ENCODE results near the gene PLCB1. TPM values are rescaled to one million over a fixed set of nuclear protein-coding genes. Genes with fewer than 3 reads are reported as not detected.

Gene PLCB1
- total RNA-seq, 3 donors from 2014 or later, result 12.2 to 106 (median 30.5) TPM

DNA sequence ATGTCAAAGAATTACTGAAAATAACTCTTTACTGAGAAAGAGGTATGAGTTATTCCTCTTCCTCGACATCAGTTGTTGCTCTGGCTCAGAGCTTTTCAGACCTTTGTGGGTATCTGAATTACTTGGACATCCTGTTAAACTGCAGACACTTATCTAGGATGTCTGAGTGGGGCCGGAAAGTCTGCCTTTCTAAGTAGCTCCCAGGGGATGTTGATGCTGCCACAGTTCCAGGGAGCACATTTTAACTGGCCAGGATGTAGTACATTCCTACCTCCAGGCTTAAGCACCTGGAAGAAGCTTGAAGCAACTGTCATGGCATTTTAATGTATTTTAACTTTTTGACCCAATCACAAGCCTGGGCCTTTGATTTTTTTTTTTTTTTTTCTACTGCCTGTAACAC lies 671.0 kb downstream of the PLCB1 start:
- no peak overlapping the region for H3K4me3 ChIP-seq
- H3K27ac ChIP-seq, result no peak overlapping the region
- TF ChIP-seq POLR2AphosphoS5 (IDR thresholded peaks at IDR 0.05) (no peak), POLR2A (IDR thresholded peaks at IDR 0.05) (no peak)
- TF ChIP-seq, protein P1, sequence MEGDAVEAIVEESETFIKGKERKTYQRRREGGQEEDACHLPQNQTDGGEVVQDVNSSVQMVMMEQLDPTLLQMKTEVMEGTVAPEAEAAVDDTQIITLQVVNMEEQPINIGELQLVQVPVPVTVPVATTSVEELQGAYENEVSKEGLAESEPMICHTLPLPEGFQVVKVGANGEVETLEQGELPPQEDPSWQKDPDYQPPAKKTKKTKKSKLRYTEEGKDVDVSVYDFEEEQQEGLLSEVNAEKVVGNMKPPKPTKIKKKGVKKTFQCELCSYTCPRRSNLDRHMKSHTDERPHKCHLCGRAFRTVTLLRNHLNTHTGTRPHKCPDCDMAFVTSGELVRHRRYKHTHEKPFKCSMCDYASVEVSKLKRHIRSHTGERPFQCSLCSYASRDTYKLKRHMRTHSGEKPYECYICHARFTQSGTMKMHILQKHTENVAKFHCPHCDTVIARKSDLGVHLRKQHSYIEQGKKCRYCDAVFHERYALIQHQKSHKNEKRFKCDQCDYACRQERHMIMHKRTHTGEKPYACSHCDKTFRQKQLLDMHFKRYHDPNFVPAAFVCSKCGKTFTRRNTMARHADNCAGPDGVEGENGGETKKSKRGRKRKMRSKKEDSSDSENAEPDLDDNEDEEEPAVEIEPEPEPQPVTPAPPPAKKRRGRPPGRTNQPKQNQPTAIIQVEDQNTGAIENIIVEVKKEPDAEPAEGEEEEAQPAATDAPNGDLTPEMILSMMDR (IDR thresholded peaks at IDR 0.05), result no peak
- H3K36me3 ChIP-seq, result no peaks in the 10 kb centered on the region
- intact Hi-C loops (cut with DNase I; ENCODE audit: low total_unique reads), result no loop called here
- no peaks in the 10 kb centered on the region for H3K9me3 ChIP-seq
- H3K27me3 ChIP-seq, result no peaks in the 10 kb centered on the region
- no peak for DNase-seq (ENCODE audit: low spot score in 2 of 2)
- H3K4me1 ChIP-seq, result no peaks in the 10 kb centered on the region

DNA sequence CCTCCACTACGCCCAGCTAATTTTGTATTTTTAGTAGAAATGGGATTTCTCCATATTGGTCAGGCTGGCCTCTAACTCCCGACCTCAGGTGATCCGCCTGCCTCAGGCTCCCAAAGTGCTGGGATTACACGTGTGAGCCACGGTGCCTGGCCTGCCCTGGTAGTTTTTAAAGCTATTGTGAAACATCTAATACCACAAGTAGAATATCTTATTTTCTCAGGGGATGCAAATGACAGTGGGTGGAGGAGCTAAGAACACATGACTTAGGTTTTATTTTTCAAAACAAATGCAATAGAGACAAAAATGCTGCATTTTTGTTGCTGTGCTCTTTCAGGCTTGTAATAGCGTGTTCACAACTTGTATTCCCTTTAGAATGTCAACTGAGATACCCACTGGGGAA lies 671.9 kb downstream of the PLCB1 start:
- H3K36me3 ChIP-seq, result no peaks in the 10 kb centered on the region
- H3K4me3 ChIP-seq, result no peak overlapping the region
- H3K4me1 ChIP-seq, result no peaks in the 10 kb centered on the region
- intact Hi-C loops (cut with DNase I; ENCODE audit: low total_unique reads), result no loop called here
- no peaks in the 10 kb centered on the region for H3K27me3 ChIP-seq
- no peaks in the 10 kb centered on the region for H3K9me3 ChIP-seq
- H3K27ac ChIP-seq, result no peak overlapping the region
- no peak for DNase-seq (ENCODE audit: low spot score in 2 of 2)
- no peak for TF ChIP-seq POLR2A (IDR thresholded peaks at IDR 0.05)

DNA sequence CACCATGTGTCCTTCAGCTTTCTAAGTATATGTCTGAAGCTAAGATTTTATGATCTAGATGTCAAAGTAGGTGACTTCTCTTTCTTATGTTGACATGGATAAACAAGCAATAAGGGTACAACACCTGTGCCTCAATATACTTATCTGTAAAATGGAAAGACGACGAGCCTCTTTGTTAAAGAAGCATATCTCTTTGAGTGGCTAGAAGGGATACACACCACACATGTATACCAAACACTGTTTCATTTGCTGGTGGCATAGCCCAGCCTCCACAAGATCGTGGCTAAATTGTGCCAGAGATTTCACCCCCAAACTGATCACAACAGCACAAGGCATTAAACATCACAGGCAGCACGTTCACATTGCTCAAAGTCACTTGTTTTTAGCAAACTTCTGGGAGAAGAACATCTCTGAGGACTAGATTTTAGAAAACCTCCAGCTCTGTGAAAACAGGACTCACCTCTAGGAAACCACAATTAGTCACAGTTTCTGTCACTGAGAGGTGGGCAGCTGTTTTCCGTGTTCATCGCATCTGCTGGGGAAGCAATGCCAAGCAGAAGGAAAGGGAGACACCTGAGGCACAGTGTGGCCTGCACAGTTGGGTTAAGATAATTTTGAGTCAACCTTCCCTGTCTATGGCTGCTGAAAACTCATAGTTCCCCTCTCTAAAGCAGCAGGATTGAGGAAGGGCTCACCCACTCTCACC lies 673.8 kb downstream of the PLCB1 start:
- Histone ChIP-seq H3K9me3 (no peaks in the 10 kb centered on the region), H3K27me3 (no peaks in the 10 kb centered on the region), H3K36me3 (no peaks in the 10 kb centered on the region), H3K4me3 (no peak overlapping the region), H3K4me1 (no peaks in the 10 kb centered on the region), H3K27ac (no peak overlapping the region)
- intact Hi-C loops (cut with DNase I; ENCODE audit: low total_unique reads), result no loop called here
- TF ChIP-seq, protein P1 (IDR thresholded peaks at IDR 0.05), result no peak
- TF ChIP-seq POLR2AphosphoS5 (IDR thresholded peaks at IDR 0.05), result no peak
- TF ChIP-seq POLR2A (IDR thresholded peaks at IDR 0.05), result no peak
- DNase-seq (ENCODE audit: low spot score in 2 of 2), result no peak

DNA sequence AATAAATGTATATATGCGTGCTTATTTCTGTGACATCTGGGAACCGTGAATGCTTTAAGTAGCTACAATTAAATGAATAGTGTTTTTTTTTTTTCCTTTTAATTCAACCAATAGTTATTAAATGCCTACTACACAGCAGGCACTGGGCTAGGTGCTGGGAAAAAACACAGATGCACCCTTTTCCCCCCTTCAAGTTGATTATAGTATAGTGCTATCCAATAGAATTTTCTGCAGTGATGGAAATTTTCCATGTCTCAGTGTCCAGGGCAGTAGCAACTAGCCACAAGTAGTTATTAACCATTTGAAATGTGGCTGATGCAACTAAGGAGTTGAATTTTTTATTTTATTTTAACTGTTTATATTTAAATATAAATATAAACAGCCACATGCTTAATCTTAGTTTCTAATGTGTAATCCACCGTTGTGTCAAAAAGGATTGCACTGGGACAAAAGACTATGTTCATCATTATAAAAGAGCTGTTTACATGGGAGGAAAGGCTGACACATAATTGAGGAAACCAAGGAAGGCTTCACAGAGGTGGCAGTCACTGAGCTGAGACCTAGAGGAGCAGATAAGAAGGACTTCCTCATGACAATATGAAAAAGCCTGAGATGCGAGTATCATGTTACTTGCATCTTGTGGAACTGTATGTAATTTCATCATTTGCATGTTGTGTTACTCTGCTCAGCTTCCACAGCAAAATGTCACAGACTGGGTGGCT lies 675.6 kb downstream of the PLCB1 start:
- H3K4me1 ChIP-seq, result no peaks in the 10 kb centered on the region
- H3K9me3 ChIP-seq, result no peaks in the 10 kb centered on the region
- no peak overlapping the region for H3K27ac ChIP-seq
- no peak overlapping the region for H3K4me3 ChIP-seq
- no peaks in the 10 kb centered on the region for H3K36me3 ChIP-seq
- intact Hi-C loops (cut with DNase I; ENCODE audit: low total_unique reads), result no loop called here
- no peaks in the 10 kb centered on the region for H3K27me3 ChIP-seq
- DNase-seq (ENCODE audit: low spot score in 2 of 2), result no peak
- TF ChIP-seq, protein P1 (IDR thresholded peaks at IDR 0.05), result no peak
- TF ChIP-seq POLR2A (IDR thresholded peaks at IDR 0.05) (no peak), POLR2AphosphoS5 (IDR thresholded peaks at IDR 0.05) (no peak)

DNA sequence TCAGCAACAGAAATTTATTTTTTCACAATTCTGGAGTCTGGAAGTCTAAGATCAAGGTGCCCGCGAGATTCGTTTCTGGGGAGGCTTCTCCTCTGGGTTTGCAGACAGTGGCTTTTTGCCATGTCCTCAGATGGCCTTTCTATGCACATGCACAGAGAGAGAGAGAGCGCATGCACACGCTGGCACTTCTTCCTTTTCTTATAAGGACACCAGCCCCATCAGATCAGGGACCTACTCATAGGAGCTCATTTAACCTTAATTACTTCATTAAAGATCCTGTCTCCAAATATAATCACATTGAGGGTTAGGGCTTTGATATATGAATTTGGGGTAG lies 676.1 kb downstream of the PLCB1 start:
- Histone ChIP-seq H3K4me1 (no peaks in the 10 kb centered on the region), H3K9me3 (no peaks in the 10 kb centered on the region), H3K27ac (no peak overlapping the region), H3K27me3 (no peaks in the 10 kb centered on the region), H3K36me3 (no peaks in the 10 kb centered on the region), H3K4me3 (no peak overlapping the region)
- DNase-seq (ENCODE audit: low spot score in 2 of 2), result no peak
- TF ChIP-seq POLR2A (IDR thresholded peaks at IDR 0.05) (no peak), POLR2AphosphoS5 (IDR thresholded peaks at IDR 0.05) (no peak)
- TF ChIP-seq, protein P1 (IDR thresholded peaks at IDR 0.05), result no peak
- intact Hi-C loops (cut with DNase I; ENCODE audit: low total_unique reads), result no loop called here

Measured in breast epithelium (tissue), 4 donors.